GM12878 (cell line): Measurements from ENCODE around the gene GATA3.

ENCODE experiments used
- ESRRA ChIP-seq: IDR thresholded peaks from 2 replicates; pipeline ENCODE4 v1.6.1; 2012; ENCODE audit warnings: mild to moderate bottlenecking, low read length, improper control_type of control experiment
- FOXK2 ChIP-seq: fragments of 450-650 bp; IDR thresholded peaks from 2 replicates; pipeline ENCODE4 v1.6.1; 2017; ENCODE audit warnings: mild to moderate bottlenecking, moderate library complexity
- MTA3 ChIP-seq: IDR thresholded peaks from 2 replicates; pipeline ENCODE4 v1.6.1; 2012; ENCODE audit warnings: low read length, inconsistent platforms, borderline replicate concordance
- NR2C1 ChIP-seq: fragments of 450-650 bp; IDR thresholded peaks from 2 replicates; pipeline ENCODE4 v1.6.1; 2017; ENCODE audit warnings: antibody characterized with exemption, mild to moderate bottlenecking, moderate library complexity
- POLR2A ChIP-seq: IDR thresholded peaks from 2 replicates; pipeline ENCODE4 v1.6.1; 2011; ENCODE audit warnings: low read depth, mild to moderate bottlenecking, low read length
- TF ChIP-seq, protein P1 (sequence below): fragments of 450-650 bp; IDR thresholded peaks from 2 replicates; pipeline ENCODE4 v1.6.1; 2014; ENCODE audit warnings: mild to moderate bottlenecking
- TF ChIP-seq, protein P2 (sequence below), 3 experiments: IDR thresholded peaks in 2 of 3; conservative IDR thresholded peaks in 1 of 3; 2 replicates each; pipeline ENCODE4 v1.5.1; 2011; ENCODE audit warnings: low read depth in 3 of 3, low read length in 3 of 3, mild to moderate bottlenecking in 3 of 3, control low read depth in 2 of 3, moderate library complexity in 2 of 3, inconsistent platforms in 1 of 3, mixed read lengths in 1 of 3; ENCODE audit not compliant: control insufficient read depth in 2 of 3, insufficient read depth in 1 of 3; ENCODE audit errors: extremely low read depth in 1 of 3

DNA sequence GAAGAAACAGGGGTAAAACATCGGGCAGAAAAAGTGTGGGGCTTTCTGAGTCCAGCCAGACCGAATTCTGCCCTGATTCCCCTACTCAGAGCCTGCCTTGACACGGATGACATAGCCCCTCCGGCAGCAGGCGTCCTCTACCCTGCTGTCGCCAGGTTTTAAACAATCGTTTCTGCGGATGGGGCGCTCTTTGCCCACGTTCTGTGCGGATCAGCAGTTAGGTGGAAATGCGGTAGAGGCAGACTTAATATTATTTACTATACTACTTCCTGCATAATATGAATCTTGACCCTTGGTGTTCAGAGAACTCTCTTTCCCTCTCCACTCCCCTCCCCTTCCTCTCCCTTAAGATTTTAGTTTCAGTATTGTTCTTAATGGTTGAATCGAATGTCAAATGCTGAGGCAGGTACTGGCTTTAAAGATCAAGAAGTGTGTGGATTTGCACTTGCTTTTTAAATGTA lies 2.4 kb downstream of the GATA3 start:
- TF ChIP-seq, protein P1, sequence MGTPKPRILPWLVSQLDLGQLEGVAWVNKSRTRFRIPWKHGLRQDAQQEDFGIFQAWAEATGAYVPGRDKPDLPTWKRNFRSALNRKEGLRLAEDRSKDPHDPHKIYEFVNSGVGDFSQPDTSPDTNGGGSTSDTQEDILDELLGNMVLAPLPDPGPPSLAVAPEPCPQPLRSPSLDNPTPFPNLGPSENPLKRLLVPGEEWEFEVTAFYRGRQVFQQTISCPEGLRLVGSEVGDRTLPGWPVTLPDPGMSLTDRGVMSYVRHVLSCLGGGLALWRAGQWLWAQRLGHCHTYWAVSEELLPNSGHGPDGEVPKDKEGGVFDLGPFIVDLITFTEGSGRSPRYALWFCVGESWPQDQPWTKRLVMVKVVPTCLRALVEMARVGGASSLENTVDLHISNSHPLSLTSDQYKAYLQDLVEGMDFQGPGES = no peak
- TF ChIP-seq ESRRA (no peak), NR2C1 (no peak), MTA3 (no peak), FOXK2 (no peak), POLR2A (no peak)
- TF ChIP-seq, protein P2, sequence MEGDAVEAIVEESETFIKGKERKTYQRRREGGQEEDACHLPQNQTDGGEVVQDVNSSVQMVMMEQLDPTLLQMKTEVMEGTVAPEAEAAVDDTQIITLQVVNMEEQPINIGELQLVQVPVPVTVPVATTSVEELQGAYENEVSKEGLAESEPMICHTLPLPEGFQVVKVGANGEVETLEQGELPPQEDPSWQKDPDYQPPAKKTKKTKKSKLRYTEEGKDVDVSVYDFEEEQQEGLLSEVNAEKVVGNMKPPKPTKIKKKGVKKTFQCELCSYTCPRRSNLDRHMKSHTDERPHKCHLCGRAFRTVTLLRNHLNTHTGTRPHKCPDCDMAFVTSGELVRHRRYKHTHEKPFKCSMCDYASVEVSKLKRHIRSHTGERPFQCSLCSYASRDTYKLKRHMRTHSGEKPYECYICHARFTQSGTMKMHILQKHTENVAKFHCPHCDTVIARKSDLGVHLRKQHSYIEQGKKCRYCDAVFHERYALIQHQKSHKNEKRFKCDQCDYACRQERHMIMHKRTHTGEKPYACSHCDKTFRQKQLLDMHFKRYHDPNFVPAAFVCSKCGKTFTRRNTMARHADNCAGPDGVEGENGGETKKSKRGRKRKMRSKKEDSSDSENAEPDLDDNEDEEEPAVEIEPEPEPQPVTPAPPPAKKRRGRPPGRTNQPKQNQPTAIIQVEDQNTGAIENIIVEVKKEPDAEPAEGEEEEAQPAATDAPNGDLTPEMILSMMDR (IDR thresholded peaks at IDR 0.05 in 2 of 3, conservative IDR thresholded peaks at IDR 0.05 in 1 of 3; ENCODE audit: control insufficient read depth in 2 of 3, extremely low read depth in 1 of 3, insufficient read depth in 1 of 3, low read depth in 3 of 3, low read length in 3 of 3) = peak in 1 of 3 experiments; percentile 28; a peak in 1 of 6 replicates
